Neutrophil (primary cell): Measurements from ENCODE around the gene MAP1B.

ENCODE experiments used
- H3K27ac ChIP-seq: fragments of 200-600 bp; sonication (generic); 2 replicates; pipeline ENCODE4 v1.5.1; 2016; ENCODE audit warnings: mild to moderate bottlenecking, moderate library complexity
- H3K27me3 ChIP-seq: fragments of 200-600 bp; sonication (generic); 2 replicates; pipeline ENCODE4 v1.6.0; 2016; ENCODE audit warnings: mild to moderate bottlenecking
- H3K36me3 ChIP-seq: fragments of 200-600 bp; sonication (generic); 2 replicates; pipeline ENCODE4 v1.5.1; 2017
- H3K4me1 ChIP-seq, 2 experiments: fragments of 200-600 bp in 1 of 2; sonication (generic) in 1 of 2; 1 replicate in 1 of 2; 2 replicates in 1 of 2; pipeline versions ENCODE4 v1.5.1 to v1.6.1; 2013 to 2016; ENCODE audit warnings: low read depth in 1 of 2, low read length in 1 of 2, mild to moderate bottlenecking in 1 of 2, moderate library complexity in 1 of 2; ENCODE audit not compliant: control insufficient read depth in 1 of 2, insufficient read depth in 1 of 2
- H3K4me3 ChIP-seq, 2 experiments: fragments of 200-600 bp in 1 of 2; sonication (generic) in 1 of 2; 1 replicate in 1 of 2; 2 replicates in 1 of 2; pipeline ENCODE4 v1.5.1; 2013 to 2016; ENCODE audit warnings: low read depth in 1 of 2, low read length in 1 of 2, mild to moderate bottlenecking in 1 of 2, moderate library complexity in 1 of 2
- H3K9me3 ChIP-seq: fragments of 200-600 bp; sonication (generic); 2 replicates; pipeline ENCODE4 v1.5.1; 2016
- CTCF ChIP-seq: fragments of 200-600 bp; sonication (generic); IDR thresholded peaks from 2 replicates; pipeline ENCODE4 v1.5.1; 2016; ENCODE audit warnings: antibody characterized with exemption

Gene MAP1B

GRCh38 chr5:72096602-72097188, 10.6 kb upstream of the MAP1B start:
- no peak overlapping the region for H3K27ac ChIP-seq
- peaks cover 65% of the 10 kb centered on the region for H3K27me3 ChIP-seq
- H3K4me3 ChIP-seq, result no peak overlapping the region
- H3K36me3 ChIP-seq, result no peaks in the 10 kb centered on the region
- H3K9me3 ChIP-seq, result no peaks in the 10 kb centered on the region
- TF ChIP-seq CTCF, result no peak
- no peaks in the 10 kb centered on the region for H3K4me1 ChIP-seq

DNA sequence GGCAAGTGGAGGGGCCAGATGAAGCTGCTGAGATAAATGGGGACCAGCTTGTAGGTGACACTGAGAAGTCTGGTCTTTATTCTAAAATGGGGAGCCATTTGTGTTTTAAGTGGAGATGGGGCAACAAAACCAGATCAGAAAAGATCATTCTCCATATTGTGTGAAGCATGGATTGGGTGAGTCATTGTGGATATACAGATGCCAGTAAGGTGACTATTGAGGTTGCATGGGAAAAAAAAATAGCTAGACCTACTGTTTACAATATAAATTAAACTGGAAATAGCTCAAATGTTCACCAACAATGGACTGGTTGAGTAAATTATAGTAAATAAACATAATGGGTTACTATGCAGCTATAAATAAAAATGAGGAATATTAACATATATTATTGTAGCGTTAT, 5.4 kb upstream of the MAP1B start:
- TF ChIP-seq CTCF, result no peak
- Histone ChIP-seq H3K27me3 (peaks cover 80% of the 10 kb centered on the region), H3K4me3 (no peak overlapping the region), H3K4me1 (no peaks in the 10 kb centered on the region), H3K9me3 (no peaks in the 10 kb centered on the region), H3K27ac (no peak overlapping the region), H3K36me3 (no peaks in the 10 kb centered on the region)

DNA sequence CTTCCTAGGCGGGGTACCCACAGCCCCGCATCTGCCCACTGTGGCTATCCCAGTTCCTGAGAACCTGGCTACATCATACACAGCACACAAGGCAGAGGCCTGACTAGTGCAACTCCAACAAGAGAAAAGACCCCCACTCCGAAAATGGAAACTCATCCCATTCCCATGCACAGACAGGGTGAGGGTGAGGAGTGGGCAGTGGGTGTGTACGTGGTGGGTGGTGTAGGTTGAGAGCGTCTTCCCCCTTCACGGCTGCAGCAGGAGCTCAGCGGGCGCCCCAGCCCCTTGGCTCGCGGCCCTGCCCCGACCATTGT, 501 bp upstream of the MAP1B start:
- Histone ChIP-seq H3K4me3 (no peak overlapping the region), H3K27me3 (peaks cover 88% of the 10 kb centered on the region), H3K36me3 (no peaks in the 10 kb centered on the region), H3K9me3 (no peaks in the 10 kb centered on the region), H3K4me1 (no peaks in the 10 kb centered on the region), H3K27ac (no peak overlapping the region)
- TF ChIP-seq CTCF, result no peak

GRCh38 chr5:72107901-72108201, 576 bp downstream of the MAP1B start:
- no peak overlapping the region for H3K27ac ChIP-seq
- H3K27me3 ChIP-seq, result peaks cover 99% of the 10 kb centered on the region
- no peak for TF ChIP-seq CTCF
- no peak overlapping the region for H3K4me3 ChIP-seq
- H3K9me3 ChIP-seq, result no peaks in the 10 kb centered on the region
- no peaks in the 10 kb centered on the region for H3K36me3 ChIP-seq
- no peaks in the 10 kb centered on the region for H3K4me1 ChIP-seq

DNA sequence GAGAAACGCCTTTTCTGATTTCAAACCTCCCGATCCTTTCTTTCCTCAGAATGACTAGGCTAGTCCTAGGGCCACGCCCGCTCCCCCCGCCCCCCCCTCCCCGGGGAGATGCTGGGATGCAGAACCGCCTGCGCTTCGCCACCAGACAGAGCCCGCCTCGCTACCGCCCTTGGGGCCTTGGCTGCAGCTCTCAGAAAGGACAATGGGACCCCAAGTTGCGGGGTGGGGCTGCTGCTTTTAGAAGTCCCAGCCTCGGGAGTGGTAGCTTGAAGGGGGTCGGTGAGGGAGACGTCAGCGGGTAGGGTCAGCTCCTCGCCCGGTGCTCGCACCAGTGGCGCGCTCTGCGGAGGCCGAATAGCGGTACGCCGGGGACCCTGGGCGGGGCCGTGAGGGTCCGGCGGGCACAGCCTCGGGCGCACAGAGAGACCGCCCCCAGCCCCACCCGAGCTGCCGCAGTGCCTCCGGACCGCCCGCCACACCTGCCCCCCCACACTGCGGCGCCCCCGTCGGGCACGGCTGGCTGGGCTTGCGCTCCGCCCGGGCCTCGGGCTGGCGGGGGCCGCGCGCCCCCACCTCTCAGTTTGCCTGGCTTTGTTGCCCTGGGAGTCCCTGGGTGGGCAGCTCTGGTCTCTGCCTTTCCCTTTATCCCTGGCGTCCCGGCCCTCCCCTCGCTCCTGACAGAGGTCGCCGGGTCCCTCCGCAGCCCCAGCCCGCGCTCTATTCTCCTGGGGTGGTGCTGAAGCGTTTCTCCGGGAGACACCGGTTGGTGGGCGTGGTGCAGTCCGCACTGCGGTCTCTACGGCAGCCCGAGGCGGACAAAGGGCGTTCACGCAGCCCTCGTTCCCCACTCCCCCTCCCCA, 1.2 kb downstream of the MAP1B start:
- no peaks in the 10 kb centered on the region for H3K4me1 ChIP-seq
- no peak for TF ChIP-seq CTCF
- H3K27ac ChIP-seq, result no peak overlapping the region
- H3K27me3 ChIP-seq, result peaks cover 100% of the 10 kb centered on the region
- no peaks in the 10 kb centered on the region for H3K9me3 ChIP-seq
- no peak overlapping the region for H3K4me3 ChIP-seq
- no peaks in the 10 kb centered on the region for H3K36me3 ChIP-seq
